Uterus (tissue), 2 donors: Measurements from ENCODE around the gene CHTOP.

ENCODE experiments used
- POLR2A ChIP-seq, 2 donors: fragments of 450-650 bp; IDR thresholded peaks; one replicate each; pipeline ENCODE4 v1.6.1; 2016; ENCODE audit warnings: antibody characterized with exemption in 2 of 2, mild to moderate bottlenecking in 1 of 2, moderate library complexity in 1 of 2
- TF ChIP-seq, protein P1 (sequence below), 4 experiments: fragments of 200-600 bp in 2 of 4; fragments of 450-650 bp in 2 of 4; sonication (generic) in 2 of 4; IDR thresholded peaks; one replicate each; pipeline ENCODE4 v1.5.1; 2016 to 2019; ENCODE audit warnings: antibody characterized with exemption in 4 of 4, mild to moderate bottlenecking in 2 of 4, moderate library complexity in 1 of 4

DNA sequence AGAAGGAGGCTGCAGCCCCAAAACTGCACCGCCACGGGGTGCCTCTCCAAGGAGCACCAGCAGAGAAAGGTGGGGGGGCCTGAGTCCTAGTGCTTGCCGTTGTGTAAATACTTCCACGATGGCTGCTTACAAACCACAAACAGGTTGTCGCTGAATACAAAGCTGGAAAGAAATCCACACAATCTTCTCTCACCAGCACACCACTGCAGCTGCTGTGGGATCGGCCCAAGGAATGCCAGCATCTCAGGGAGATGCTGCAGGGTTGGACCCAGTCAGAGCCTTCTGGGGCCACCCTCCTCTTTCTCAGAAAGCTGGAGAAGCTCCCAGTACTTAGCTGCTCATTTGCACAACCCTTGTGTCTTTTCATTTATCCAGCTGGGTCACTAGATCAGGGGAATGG is 14.7 kb upstream of the CHTOP start:
- no peak for TF ChIP-seq POLR2A (IDR thresholded peaks at IDR 0.05)
- TF ChIP-seq, protein P1, sequence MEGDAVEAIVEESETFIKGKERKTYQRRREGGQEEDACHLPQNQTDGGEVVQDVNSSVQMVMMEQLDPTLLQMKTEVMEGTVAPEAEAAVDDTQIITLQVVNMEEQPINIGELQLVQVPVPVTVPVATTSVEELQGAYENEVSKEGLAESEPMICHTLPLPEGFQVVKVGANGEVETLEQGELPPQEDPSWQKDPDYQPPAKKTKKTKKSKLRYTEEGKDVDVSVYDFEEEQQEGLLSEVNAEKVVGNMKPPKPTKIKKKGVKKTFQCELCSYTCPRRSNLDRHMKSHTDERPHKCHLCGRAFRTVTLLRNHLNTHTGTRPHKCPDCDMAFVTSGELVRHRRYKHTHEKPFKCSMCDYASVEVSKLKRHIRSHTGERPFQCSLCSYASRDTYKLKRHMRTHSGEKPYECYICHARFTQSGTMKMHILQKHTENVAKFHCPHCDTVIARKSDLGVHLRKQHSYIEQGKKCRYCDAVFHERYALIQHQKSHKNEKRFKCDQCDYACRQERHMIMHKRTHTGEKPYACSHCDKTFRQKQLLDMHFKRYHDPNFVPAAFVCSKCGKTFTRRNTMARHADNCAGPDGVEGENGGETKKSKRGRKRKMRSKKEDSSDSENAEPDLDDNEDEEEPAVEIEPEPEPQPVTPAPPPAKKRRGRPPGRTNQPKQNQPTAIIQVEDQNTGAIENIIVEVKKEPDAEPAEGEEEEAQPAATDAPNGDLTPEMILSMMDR (IDR thresholded peaks at IDR 0.05) = no peak
